Mesendoderm (in vitro differentiated cells): Measurements from ENCODE around the gene ZMYM2.

Experiments used
- DNase-seq: peaks from one replicate; pipeline ENCODE4 v3.0.0; 2013
- H2AK5ac ChIP-seq: 2 replicates; pipeline ENCODE4 v1.6.1; 2013; ENCODE audit warnings: low read length, inconsistent platforms
- H2BK120ac ChIP-seq: 2 replicates; pipeline ENCODE4 v1.6.1; 2013; ENCODE audit warnings: low read depth, mild to moderate bottlenecking, low read length, moderate library complexity, mixed read lengths
- H2BK15ac ChIP-seq: replicated peaks from 2 replicates; pipeline ENCODE4 v1.6.1; 2013; ENCODE audit warnings: low read depth, mild to moderate bottlenecking, moderate library complexity
- H2BK5ac ChIP-seq: 2 replicates; pipeline ENCODE4 v1.6.1; 2013; ENCODE audit warnings: low read length, inconsistent platforms
- H3K18ac ChIP-seq: 2 replicates; pipeline ENCODE4 v1.6.1; 2013; ENCODE audit warnings: mild to moderate bottlenecking, low read length, mixed read lengths
- H3K23ac ChIP-seq: one replicate; pipeline ENCODE4 v1.6.1; 2013; ENCODE audit warnings: low read length
- H3K27ac ChIP-seq: 2 replicates; pipeline ENCODE4 v1.5.1; 2013; ENCODE audit warnings: low read depth, mild to moderate bottlenecking, inconsistent platforms, low read length, moderate library complexity
- H3K27me3 ChIP-seq: 2 replicates; pipeline ENCODE4 v1.6.1; 2013; ENCODE audit warnings: low read length, control low read depth, mild to moderate bottlenecking, inconsistent platforms; ENCODE audit not compliant: insufficient read depth, poor library complexity
- H3K36me3 ChIP-seq: 2 replicates; pipeline ENCODE4 v1.6.1; 2013; ENCODE audit warnings: low read length, inconsistent platforms; ENCODE audit not compliant: control insufficient read depth, insufficient read depth
- H3K4ac ChIP-seq: one replicate; pipeline ENCODE4 v1.6.1; 2013; ENCODE audit warnings: low read depth, mild to moderate bottlenecking, low read length, moderate library complexity
- H3K4me1 ChIP-seq: 2 replicates; pipeline ENCODE4 v1.6.1; 2013; ENCODE audit warnings: low read depth, low read length, inconsistent platforms; ENCODE audit not compliant: control insufficient read depth
- H3K4me2 ChIP-seq: 2 replicates; pipeline ENCODE4 v1.6.1; 2013; ENCODE audit warnings: low read length
- H3K4me3 ChIP-seq: 2 replicates; pipeline ENCODE4 v1.5.1; 2013; ENCODE audit warnings: mild to moderate bottlenecking, low read length
- H3K56ac ChIP-seq: one replicate; pipeline ENCODE4 v1.6.1; 2013; ENCODE audit warnings: low read length
- H3K79me1 ChIP-seq: 2 replicates; pipeline ENCODE4 v1.6.1; 2013; ENCODE audit warnings: low read length, inconsistent platforms
- H3K79me2 ChIP-seq: 2 replicates; pipeline ENCODE4 v1.6.1; 2013; ENCODE audit warnings: mild to moderate bottlenecking, low read length; ENCODE audit not compliant: control insufficient read depth, insufficient read depth
- H3K9ac ChIP-seq: 2 replicates; pipeline ENCODE4 v1.6.1; 2013; ENCODE audit warnings: low read length, inconsistent platforms
- H4K5ac ChIP-seq: one replicate; pipeline ENCODE4 v1.6.1; 2013; ENCODE audit warnings: low read length
- H4K8ac ChIP-seq: one replicate; pipeline ENCODE4 v1.6.1; 2013; ENCODE audit warnings: low read depth, mild to moderate bottlenecking, control low read depth, low read length, moderate library complexity
- WGBS: extraction: QIAGEN DNeasy Blood & Tissue Kit; methylation state at CpG from one replicate; pipeline ENCODE4 v1.1.7; 2013; ENCODE audit warnings: low lambda C conversion rate, missing lambda C conversion rate; ENCODE audit not compliant: insufficient coverage; ENCODE audit errors: extremely low coverage; 5-methylcytosine and 5-hydroxymethylcytosine counted together

ZMYM2 gene

GRCh38 chr13:20043207-20043925 is 84.8 kb downstream of the ZMYM2 start:
- no peak overlapping the region for H3K4me2 ChIP-seq
- H2BK5ac ChIP-seq: no peak overlapping the region
- peaks cover 3% of the 10 kb centered on the region for H3K36me3 ChIP-seq
- no peak overlapping the region for H3K23ac ChIP-seq
- H3K27me3 ChIP-seq: no peaks in the 10 kb centered on the region
- no peak overlapping the region for H2AK5ac ChIP-seq
- no peak overlapping the region for H3K4ac ChIP-seq
- peaks cover 10% of the 10 kb centered on the region for H3K79me1 ChIP-seq
- H2BK120ac ChIP-seq: no peak overlapping the region
- H3K56ac ChIP-seq: no peak overlapping the region
- H3K79me2 ChIP-seq: peaks cover 18% of the 10 kb centered on the region
- H4K8ac ChIP-seq: no peak overlapping the region
- H3K18ac ChIP-seq: no peak overlapping the region
- no CpG with 5 or more reads among the region's 11 CpGs for WGBS
- H2BK15ac ChIP-seq: no peak overlapping the region
- H4K5ac ChIP-seq: no peak overlapping the region
- DNase-seq: no peak
- no peak overlapping the region for H3K4me3 ChIP-seq
- H3K9ac ChIP-seq: no peak overlapping the region
- H3K4me1 ChIP-seq: no peaks in the 10 kb centered on the region
- H3K27ac ChIP-seq: no peak overlapping the region

- Histone ChIP-seq H3K79me2 (peaks cover 14% of the 10 kb centered on the region), H3K9ac (no peak overlapping the region), H3K27me3 (no peaks in the 10 kb centered on the region), H2BK120ac (no peak overlapping the region), H3K23ac (no peak overlapping the region), H3K27ac (no peak overlapping the region), H4K8ac (no peak overlapping the region), H3K4me1 (no peaks in the 10 kb centered on the region), H4K5ac (no peak overlapping the region), H2BK5ac (no peak overlapping the region), H3K4ac (no peak overlapping the region), H3K79me1 (peaks cover 7% of the 10 kb centered on the region), H3K56ac (no peak overlapping the region), H2AK5ac (no peak overlapping the region), H3K4me2 (no peak overlapping the region), H2BK15ac (no peak overlapping the region), H3K18ac (no peak overlapping the region), H3K4me3 (no peak overlapping the region), H3K36me3 (peaks cover 3% of the 10 kb centered on the region)
- DNase-seq: no peak
- WGBS: no CpG with 5 or more reads among the region's 1 CpG
These were observed 85.6 kb downstream of the ZMYM2 start for GRCh38 chr13:20044086-20044485.

- no peak for DNase-seq
- Histone ChIP-seq H3K56ac (no peak overlapping the region), H2BK15ac (no peak overlapping the region), H2BK120ac (no peak overlapping the region), H4K5ac (no peak overlapping the region), H3K18ac (no peak overlapping the region), H2BK5ac (no peak overlapping the region), H2AK5ac (no peak overlapping the region), H3K4me2 (no peak overlapping the region), H3K36me3 (peaks cover 3% of the 10 kb centered on the region), H3K27me3 (no peaks in the 10 kb centered on the region), H3K79me1 (peaks cover 6% of the 10 kb centered on the region), H4K8ac (no peak overlapping the region), H3K79me2 (peaks cover 11% of the 10 kb centered on the region), H3K9ac (no peak overlapping the region), H3K4me3 (no peak overlapping the region), H3K4ac (no peak overlapping the region), H3K27ac (no peak overlapping the region), H3K23ac (no peak overlapping the region), H3K4me1 (no peaks in the 10 kb centered on the region)
- WGBS: no CpG with 5 or more reads among the region's 2 CpGs
These were observed 87.5 kb downstream of the ZMYM2 start for GRCh38 chr13:20045950-20046548.

DNA sequence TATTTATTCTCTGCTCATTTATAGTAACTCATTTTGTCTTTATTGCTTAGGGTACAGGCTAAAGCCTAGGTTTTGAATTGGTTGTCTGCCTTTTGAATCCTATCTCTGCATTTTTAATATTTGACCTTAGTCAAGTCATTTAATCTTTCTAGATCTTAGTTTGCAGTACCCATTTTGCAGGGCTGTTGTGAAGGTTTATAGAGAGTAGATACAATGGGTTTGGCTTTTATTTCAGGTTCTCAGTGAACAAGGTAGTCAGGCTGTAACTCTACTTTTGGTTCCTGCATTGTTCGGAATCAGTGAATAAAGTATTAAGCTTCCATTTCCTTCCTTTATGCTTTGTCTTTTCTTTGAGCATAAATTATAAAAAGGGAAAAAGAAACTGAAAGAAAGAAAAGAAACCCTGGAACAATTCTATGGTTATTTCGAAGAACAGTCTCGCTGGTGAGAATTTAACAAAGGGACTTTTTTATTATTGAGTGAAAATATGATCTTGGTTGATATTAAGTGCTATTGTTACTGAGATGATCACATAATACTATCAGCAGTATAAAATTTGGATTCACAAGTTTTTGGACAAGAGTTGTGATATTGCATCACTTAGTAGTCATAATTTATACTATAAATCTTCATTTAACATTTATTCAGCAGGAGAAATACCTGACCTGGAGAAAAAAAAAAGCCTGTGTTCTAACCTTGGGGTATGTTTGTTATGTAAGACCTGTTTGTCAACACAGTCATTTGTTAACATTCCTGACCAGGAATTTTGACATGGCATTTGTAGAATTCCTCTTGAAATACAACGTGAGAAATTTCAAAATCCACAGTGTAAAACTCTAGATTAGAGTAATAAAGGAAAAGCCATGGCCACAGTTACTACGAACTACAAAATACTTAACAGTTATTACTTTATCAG is 91.3 kb downstream of the ZMYM2 start:
- no peak overlapping the region for H3K4me3 ChIP-seq

GRCh38 chr13:20051366-20051765 is 92.8 kb downstream of the ZMYM2 start:
- Histone ChIP-seq H2BK15ac (no peak overlapping the region), H3K36me3 (no peaks in the 10 kb centered on the region), H3K4me2 (no peak overlapping the region), H3K56ac (no peak overlapping the region), H3K4me1 (no peaks in the 10 kb centered on the region), H4K8ac (no peak overlapping the region), H3K4me3 (no peak overlapping the region), H2BK120ac (no peak overlapping the region), H3K79me1 (peaks cover 3% of the 10 kb centered on the region), H3K79me2 (no peaks in the 10 kb centered on the region), H3K27me3 (no peaks in the 10 kb centered on the region), H2AK5ac (no peak overlapping the region), H3K27ac (no peak overlapping the region), H3K4ac (no peak overlapping the region), H3K9ac (no peak overlapping the region), H2BK5ac (no peak overlapping the region), H3K23ac (no peak overlapping the region), H3K18ac (no peak overlapping the region), H4K5ac (no peak overlapping the region)
- DNase-seq: no peak
- WGBS: no CpG with 5 or more reads among the region's 6 CpGs

More for the DNA sequence above, 91.3 kb downstream of the ZMYM2 start:
- no peak overlapping the region for H2AK5ac ChIP-seq
- no peak overlapping the region for H3K56ac ChIP-seq
- no peak overlapping the region for H2BK120ac ChIP-seq
- no peak overlapping the region for H3K4me2 ChIP-seq
- no CpG with 5 or more reads among the region's 5 CpGs for WGBS
- no peak overlapping the region for H2BK15ac ChIP-seq
- no peaks in the 10 kb centered on the region for H3K27me3 ChIP-seq
- H3K23ac ChIP-seq: no peak overlapping the region
- H3K79me1 ChIP-seq: peaks cover 2% of the 10 kb centered on the region
- no peak overlapping the region for H4K5ac ChIP-seq
- no peak overlapping the region for H3K4ac ChIP-seq
- no peak overlapping the region for H4K8ac ChIP-seq
- no peak overlapping the region for H3K18ac ChIP-seq
- peak; percentile 87 for DNase-seq
- no peak overlapping the region for H2BK5ac ChIP-seq
- H3K9ac ChIP-seq: no peak overlapping the region
- H3K27ac ChIP-seq: no peak overlapping the region
- no peaks in the 10 kb centered on the region for H3K4me1 ChIP-seq
- no peaks in the 10 kb centered on the region for H3K36me3 ChIP-seq
- H3K79me2 ChIP-seq: no peaks in the 10 kb centered on the region
